Measurements from ENCODE around the gene RBMS3.

Gene RBMS3

GRCh38 chr3:29745232-29745870, 464.5 kb downstream of the RBMS3 start:
- no peak for DNase-seq (ENCODE audit: low read depth)

- DNase-seq (ENCODE audit: low read depth), result no peak
Observed at GRCh38 chr3:29746163-29746760, 465.4 kb downstream of the RBMS3 start.

GRCh38 chr3:29747991-29748390, 467.1 kb downstream of the RBMS3 start:
- no peak for DNase-seq (ENCODE audit: low read depth)

GRCh38 chr3:29751647-29752314, 470.9 kb downstream of the RBMS3 start:
- DNase-seq (ENCODE audit: low read depth), result no peak

- no peak for DNase-seq (ENCODE audit: low read depth)
Observed at GRCh38 chr3:29754346-29754745, 473.5 kb downstream of the RBMS3 start.

- no peak for DNase-seq (ENCODE audit: low read depth)
Observed at GRCh38 chr3:29755416-29755815, 474.5 kb downstream of the RBMS3 start.

GRCh38 chr3:29757054-29757777, 476.3 kb downstream of the RBMS3 start:
- DNase-seq (ENCODE audit: low read depth), result no peak

- no peak for DNase-seq (ENCODE audit: low read depth)
Observed at GRCh38 chr3:29758108-29758433, 477.2 kb downstream of the RBMS3 start.

- no peak for DNase-seq (ENCODE audit: low read depth)
Observed at GRCh38 chr3:29758434-29759322, 477.8 kb downstream of the RBMS3 start.

- no peak for DNase-seq (ENCODE audit: low read depth)
Observed at GRCh38 chr3:29759411-29760225, 478.7 kb downstream of the RBMS3 start.

- DNase-seq (ENCODE audit: low read depth), result no peak
Observed at GRCh38 chr3:29760226-29760685, 479.4 kb downstream of the RBMS3 start.

GRCh38 chr3:29761517-29761916, 480.6 kb downstream of the RBMS3 start:
- no peak for DNase-seq (ENCODE audit: low read depth)

GRCh38 chr3:29763115-29763514, 482.2 kb downstream of the RBMS3 start:
- DNase-seq (ENCODE audit: low read depth), result no peak

GRCh38 chr3:29764041-29764440, 483.2 kb downstream of the RBMS3 start:
- no peak for DNase-seq (ENCODE audit: low read depth)

GRCh38 chr3:29764603-29765254, 483.9 kb downstream of the RBMS3 start:
- DNase-seq (ENCODE audit: low read depth), result no peak

GRCh38 chr3:29771602-29772001, 490.7 kb downstream of the RBMS3 start:
- DNase-seq (ENCODE audit: low read depth), result no peak

GRCh38 chr3:29772436-29772835, 491.6 kb downstream of the RBMS3 start:
- DNase-seq (ENCODE audit: low read depth), result no peak

- no peak for DNase-seq (ENCODE audit: low read depth)
Observed at GRCh38 chr3:29773481-29773880, 492.6 kb downstream of the RBMS3 start.

- no peak for DNase-seq (ENCODE audit: low read depth)
Observed at GRCh38 chr3:29775340-29775739, 494.5 kb downstream of the RBMS3 start.

GRCh38 chr3:29777869-29778268, 497.0 kb downstream of the RBMS3 start:
- DNase-seq (ENCODE audit: low read depth), result no peak

Data from activated T-helper 9 cell treated with anti-CD3 and anti-CD28 coated beads, Interleukin-2, amount 50 U/mL, for 16 hours (primary cell).